HG03354 (cell line): ENCODE data around the gene TMEM250.

ENCODE experiments used
- ATAC-seq: cut with Tn5 transposase; IDR thresholded peaks from one replicate; pipeline ENCODE4 v1.9.1; 2021; ENCODE audit warnings: mild to moderate bottlenecking; ENCODE audit not compliant: unreplicated experiment, poor library complexity, severe bottlenecking

TMEM250 gene

DNA sequence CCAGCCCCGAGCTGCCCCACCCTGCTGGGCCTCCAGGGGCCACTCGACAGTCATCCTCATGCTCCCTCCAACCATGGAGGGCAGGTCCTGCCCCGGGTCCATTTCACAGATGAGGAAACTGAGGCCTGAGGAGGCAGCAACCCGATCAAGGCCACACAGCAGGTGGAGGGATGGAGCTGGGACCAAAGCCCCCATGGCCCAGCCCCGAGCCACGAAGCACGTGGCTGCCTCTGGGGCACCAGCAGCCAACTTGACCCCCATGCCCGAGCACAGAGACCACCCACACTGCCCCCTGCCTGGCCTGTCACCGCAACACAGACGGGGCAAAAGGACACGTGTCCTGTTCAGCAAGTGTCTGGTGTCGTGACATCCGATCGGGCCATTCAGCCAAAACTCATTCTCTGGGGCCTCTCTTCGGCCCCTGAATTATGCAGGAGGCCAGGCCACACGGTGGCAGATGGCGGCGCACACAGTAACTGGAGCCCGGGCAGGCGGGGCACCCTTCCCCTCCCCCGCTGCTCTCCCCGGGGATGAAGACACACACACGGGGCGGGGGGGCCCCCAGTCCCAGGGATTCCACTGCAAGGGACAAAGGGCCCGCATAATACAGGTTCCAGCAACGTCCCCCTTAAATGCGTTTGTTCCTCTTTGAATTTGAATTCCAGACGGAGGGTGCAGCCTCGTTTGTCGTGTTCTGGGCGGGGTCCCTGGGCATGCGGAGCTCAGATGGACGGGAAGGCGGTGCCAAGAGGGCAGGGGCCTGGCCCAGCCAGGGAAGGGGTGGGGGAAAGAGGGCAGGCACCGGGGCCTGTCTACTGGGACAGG, 29.4 kb upstream of the TMEM250 start:
- no peak for ATAC-seq

DNA sequence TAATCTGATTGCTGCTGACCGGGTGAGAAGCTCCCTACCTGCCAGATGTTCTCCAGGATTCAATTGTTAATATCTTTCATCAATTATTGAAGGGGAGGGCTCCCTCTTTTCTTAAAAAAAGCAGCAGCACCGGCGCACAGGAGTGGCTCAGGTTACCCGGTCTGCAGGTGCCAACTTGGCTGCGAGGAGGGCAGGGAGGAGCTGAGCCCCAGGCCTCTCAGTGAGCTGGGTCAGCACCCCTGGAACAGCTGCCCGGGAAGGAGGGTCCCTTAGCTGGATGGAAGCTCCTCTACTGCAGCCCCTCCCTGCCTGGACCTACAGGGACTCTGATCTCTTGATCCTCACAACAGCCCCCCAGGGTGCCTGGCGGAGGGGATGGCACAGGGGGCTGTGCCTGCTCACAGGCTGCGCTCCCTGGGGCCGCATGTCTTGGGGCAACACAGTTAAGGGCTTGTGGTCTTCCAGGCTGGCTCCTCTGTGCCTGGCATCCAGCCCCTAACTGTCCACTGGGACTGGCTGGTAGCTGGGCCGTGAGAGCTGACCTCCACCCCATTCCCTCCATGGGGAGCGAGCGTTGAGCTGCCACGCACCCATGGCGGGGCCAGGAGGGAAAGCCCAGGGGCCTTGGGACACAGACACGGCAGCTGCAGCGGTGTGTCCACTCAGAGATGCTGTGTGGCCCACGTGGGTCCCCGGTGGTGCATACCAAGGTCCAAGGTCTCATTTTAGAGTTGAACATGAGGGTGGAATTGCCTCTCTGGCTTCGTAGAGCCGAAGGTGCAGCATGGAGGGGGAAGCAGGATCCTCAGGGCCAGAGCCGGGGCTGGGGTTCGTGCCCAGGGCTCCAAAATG, 28.6 kb upstream of the TMEM250 start:
- no peak for ATAC-seq

DNA sequence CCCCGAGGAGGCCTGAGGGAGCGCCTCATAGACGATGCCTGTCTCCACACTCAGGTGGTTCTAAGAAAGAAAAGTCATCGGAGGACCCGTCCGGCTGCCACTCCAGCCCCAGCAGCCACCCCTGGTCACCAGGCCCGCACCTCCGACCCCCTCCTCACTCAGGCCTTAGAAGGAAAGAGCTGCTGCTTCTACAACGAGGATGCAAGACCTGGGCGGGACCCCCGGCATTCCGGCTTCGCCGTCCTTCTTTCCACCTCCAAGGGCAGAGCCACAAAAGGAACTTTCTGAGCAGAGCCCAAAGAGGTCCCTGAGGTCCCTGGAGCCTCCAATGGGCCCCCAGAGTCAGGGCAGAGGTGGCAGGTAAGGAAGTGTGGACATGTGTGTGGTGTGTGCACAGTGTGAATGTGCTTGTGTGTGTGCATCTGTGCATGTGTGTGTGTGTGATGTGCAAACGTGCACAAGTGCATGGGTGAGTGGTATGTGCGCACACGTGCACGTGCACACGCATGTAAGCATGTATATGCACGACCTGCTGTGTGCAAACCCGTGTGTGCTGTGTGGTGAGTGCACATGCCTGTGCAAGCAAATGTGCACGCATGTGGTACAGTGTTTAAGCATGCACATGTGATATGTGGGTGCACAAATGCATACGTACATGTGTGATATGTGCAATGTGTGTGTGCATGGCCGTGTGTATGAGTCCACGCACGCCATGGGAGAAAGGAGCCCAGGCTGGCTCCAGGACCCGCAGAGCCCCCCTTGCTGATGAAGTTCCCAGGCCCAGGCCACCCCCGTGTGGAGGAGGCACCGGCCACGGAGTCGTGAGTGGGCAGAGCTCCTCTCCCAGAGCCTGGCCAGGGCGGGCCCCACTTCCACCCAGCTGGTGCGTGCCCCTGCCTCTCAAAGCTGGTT, 27.7 kb upstream of the TMEM250 start:
- no peak for ATAC-seq

DNA sequence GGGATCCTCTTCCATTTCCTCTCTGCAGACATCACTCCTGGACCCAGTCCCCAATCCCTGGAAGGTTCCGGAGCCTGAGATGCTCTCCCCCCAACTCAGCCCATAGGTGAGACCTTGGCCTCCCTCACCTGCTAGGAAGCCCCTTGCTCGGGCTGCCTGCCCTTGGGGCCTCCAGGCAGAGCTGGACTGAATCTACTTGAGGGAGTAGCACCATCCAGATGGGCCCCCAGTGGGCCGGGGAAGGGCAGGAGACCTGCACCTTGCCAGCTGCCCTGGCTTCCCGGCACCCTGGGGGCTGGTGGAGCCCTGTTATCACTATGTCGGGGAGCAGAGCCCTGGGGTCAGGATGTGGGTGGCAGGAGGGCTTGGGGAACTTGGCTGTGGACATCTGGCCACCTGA, 26.9 kb upstream of the TMEM250 start:
- ATAC-seq, result no peak

DNA sequence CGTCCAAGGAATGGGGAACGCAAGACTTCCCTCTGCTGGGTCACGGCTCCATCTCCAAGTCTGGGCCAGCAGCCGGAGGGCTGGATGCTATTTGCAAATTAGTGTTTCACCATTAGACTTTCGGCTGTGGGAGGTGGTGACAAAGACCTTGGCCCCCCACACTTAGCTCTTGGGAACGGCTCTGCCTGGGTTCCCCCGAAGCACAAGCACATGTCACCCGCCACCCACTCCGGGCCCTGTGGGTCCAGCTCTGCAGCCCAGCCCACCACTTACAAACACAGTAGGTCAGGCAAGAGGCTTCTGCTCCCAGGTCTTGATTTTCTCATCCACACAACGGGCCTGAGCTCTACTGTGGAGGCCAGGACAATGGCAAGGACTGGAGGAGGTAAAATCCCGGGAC, 25.8 kb upstream of the TMEM250 start:
- no peak for ATAC-seq

DNA sequence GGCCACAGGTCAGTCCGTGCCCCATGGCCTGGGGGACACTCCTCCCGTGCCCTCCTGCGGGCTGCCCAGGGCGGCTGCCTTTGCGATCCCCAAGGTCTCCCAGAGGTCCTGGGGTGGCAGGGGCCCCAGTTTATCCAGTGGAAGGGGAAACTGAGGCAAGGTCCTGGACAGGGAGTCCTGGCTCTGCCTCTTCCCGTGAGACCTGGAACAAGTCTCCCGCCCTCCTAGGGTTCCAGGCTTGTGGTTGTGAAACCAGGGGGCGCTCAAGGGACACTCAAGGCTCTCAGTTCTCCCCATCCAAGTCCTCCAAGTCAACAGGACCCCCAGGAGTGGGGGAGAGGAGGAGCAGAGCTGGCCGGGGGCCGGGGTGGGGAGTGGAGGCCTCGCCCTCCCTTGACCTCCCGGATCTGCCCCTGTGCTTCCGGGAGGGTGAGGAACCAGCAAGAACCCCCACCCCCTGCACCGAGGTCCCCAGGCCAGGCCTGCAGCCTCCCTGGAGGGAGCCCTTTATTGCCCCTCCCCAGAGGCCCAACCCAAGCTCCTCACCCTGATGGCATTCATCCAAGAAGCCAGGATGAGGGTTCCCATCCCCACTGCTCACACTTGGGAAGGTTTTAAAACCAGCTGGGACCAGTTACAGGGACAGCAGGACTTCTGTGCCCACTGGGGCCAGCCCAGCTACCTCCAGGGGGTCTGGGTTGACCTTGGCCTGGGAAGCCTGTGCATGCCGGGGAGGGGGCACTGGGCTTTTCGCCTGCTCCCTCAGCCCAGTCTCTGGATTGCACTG, 24.7 kb upstream of the TMEM250 start:
- ATAC-seq, result no peak

DNA sequence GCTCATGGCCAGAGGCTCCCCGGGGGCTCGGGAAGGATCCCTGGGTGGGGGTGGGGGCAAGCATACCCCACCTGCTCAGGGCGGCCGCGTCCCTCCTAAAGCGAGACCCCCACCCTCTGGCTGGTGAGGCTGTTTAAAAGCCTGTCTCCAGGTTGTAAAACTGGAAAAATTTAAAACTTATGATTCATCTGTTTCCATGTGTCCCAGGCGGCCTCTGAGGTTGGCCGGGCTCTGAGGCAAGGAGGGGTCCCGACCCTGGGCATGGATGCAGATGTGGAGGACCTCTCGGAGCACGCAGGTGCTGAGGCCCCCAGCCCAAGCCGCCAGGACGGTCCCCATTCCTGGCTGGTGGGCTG, 24.2 kb upstream of the TMEM250 start:
- ATAC-seq, result no peak

DNA sequence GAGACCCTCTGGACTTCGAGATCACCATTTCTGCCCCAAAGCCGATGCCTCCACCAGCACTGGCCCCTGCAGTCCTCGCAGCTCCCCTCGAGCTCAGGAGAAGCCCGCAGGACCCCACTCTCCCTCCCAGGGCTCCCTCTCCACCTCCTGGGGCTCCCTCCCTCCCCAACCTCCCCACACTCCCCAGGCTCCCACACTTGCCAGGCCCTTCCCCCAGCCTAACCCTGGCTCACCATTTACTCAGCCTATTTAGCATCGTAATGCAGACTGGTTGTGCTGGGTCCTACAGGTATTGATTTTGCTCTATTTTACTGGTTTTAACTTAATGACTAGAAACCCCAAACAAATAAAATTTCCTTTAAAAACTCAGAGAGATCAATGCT, 23.7 kb upstream of the TMEM250 start:
- ATAC-seq, result no peak

DNA sequence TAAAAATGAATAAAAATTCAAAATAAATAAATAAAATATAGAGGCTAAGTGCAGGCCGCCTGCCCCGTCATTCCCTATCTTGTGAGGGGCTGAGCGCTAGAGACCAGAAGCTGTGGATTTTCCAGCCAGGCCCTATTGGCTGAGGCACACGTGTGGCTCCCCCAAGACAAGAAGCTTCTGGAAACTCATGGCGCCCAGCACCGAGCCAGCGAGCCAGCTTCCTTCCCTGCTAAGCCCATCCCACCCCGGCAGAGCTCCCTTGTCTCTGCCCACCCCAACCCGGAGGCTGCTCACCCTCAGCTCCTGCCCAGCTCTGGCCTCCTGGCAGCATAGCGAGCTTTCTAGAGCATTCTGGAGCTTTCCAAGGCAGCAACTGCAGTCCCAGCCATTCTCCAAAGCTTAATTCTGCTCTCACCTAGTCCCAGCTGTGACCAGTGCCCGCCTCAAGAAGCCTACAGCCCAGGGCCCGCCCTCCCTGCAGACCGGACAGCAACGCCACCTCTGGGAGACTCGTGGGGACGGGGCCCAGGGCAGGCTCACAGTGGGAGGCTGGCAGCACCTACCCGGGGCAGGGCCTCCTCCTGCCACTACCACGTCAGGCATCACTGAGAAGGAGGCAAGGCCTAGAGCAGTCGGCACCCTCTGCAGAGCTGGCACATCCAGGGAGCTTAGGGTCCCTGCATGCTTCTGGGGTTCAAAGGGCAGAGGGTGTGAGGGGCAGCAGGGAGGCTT, 23.2 kb upstream of the TMEM250 start:
- ATAC-seq, result no peak

DNA sequence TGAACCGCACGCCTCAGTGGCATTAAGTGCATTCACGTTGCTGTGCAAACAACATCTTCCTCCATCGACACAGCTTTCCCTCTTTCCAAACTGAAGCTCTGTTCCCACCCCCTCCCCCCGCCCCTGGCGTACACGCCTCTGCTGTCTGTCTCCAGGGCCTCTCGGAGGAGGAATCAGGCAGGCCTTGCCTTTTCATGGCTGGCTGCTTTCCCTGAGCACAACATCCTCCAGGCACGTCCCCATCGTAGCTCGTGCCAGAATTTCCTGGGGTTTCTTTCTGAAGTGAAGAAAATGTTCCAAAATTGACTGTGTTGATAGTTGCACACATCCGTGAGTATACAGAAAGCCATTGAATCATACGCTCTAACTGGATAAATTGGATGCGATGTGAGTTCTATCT, 22.3 kb upstream of the TMEM250 start:
- ATAC-seq, result no peak

DNA sequence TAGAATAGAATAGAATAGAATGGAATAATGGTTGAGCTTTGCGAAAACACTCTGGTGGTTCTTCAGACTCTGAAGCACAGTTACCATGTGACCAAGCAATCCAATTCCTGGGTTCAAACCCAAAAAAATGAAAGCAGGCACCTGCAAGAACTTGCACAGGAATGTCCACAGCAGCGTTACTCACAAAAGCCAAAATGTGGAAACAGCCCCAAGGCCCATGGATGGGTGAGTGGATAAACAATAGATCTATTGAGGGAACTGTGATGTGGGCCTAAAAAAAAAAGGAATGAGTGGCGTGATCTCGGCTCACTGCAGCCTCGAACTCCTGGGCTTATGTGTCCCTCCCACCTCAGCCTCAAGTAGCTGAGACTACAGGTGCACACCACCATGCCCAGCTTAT, 21.4 kb upstream of the TMEM250 start:
- no peak for ATAC-seq

DNA sequence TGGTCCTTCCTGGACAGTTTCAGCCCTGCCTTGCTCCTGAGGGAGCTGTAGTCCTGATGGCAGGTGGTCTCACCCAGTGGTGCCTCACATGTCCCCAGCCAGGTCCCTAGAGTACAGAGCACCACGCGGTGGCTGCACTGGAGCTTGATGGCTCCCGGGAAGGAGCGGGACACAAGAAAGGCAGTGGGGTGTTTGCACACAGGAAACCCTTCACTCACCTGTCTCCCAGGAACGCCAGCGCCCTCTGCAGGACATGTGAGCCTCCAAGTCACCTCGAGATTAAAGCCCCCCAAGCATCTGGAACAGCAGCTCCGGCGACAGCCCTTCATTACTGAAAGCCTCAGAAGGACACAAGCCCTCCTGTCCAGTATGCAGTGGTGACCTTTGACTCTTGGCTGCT, 19.9 kb upstream of the TMEM250 start:
- ATAC-seq, result no peak

DNA sequence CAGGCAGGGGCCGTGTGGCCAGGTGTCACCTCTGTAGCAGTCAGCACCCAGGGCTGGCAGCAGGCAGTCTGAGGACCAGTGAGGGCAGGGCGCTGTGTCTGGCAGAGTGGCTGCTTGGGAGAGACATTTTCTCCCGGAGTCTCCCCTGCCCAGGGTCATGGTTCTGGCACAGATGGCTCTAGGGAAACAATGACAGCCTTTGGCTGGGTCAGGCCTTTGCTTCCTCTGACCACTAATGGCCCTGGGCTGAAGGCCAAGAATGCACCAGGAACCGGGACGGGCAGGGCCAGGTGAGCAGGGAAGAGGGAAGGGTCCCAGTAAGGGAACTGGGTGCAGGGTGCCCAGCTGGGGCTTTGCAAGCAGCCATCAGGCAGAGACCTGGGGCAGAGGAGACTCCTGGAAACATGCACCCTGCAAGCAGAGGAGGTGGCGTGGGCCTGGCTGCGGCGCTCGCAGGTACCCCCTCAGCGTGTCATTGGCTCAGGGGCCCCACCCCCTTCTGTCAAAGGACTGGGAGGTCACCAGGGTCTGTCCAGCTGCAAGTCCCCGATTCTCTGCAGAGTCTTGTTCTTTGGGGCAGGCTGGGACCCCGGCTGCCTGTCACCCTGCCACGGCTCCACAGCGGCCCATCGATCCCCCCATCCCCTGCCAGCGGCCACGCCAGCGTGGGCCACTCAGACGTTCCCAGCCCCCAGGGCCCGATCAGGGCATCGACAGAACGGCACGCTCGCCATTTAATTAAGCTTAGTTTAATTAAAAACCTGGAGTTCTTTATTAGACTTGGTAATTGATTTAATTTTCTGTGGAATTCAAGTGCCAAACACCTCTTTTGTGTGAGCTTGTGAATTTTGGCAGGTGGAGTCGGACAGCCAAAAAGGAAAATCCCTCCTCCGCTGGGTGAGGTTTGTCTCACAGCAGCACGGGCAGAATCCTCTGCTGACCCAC, 18.9 kb upstream of the TMEM250 start:
- no peak for ATAC-seq

DNA sequence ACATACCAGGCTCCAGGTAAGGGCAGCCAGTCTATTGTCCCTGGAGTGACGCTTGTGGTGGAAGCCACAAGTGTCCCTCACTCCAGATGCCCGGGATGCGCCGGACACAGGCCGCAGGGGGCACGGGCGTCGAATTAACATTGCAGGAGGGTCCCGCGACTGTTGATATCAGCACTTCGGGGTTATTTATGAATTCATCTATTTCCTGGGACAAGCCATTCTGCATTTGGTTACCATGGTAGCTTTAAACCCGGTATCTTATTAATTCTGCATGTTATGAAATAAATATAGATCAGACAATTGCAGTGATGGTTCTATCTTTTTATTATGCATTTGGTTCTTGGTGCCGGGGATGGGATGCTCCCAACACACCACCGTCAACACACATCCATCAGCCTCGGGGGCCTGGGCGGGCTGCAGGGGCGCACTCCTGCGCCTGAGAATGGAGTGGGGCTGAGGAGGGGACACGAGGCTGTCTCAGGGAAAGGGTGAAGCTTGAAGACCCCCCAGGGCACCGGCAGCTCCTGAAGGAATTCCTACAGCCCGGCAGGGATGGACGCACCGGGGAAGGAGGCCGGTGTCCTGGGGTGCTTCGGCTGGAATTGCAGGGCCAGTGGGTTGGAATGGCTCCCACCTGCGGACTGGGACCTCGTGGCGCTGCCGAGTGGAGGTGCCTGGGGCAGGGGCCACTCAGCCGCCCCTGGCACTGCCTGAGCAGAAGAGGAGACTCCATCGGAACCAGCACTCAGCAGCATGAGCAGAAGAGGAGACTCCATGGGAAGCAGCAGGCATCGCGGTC, 17.7 kb upstream of the TMEM250 start:
- ATAC-seq, result no peak

DNA sequence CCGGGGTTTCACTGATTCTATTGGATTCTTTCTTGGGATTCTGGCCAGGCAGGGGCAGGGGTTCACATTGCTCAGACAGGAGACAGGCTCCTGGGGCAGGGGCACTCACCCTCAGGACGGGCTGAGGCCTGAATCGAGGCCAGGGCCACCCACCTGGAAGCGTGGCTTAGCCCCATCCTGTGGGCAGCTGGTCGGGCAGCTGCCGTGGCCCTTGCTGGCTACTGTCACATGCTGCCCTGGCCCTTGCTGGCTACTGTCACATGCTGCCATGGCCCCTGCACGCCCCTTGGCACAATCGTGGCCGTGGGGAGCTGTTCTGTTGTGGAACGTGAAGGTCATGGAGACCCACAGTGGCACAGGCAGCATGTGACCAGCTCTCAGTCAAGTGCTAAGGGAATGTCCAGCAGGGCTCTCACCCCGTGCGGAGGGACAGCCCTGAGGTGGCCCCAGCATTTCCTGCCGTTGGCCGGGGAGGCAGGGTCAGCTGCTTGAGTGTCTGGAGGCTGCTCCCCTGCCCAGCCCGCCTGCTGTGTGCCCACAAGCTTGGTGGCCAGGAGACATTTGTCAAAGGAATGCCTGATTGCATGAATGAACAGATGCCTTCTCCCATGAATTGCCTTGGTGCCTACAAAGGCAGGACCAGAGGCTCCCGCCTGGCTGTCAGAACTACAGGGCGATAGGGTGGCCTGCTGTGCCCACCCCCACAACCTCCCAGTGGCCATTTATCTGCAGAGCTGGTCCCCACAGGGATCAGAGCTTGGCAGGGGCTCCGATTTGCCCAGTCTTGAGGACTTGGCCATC, 16.9 kb upstream of the TMEM250 start:
- no peak for ATAC-seq

DNA sequence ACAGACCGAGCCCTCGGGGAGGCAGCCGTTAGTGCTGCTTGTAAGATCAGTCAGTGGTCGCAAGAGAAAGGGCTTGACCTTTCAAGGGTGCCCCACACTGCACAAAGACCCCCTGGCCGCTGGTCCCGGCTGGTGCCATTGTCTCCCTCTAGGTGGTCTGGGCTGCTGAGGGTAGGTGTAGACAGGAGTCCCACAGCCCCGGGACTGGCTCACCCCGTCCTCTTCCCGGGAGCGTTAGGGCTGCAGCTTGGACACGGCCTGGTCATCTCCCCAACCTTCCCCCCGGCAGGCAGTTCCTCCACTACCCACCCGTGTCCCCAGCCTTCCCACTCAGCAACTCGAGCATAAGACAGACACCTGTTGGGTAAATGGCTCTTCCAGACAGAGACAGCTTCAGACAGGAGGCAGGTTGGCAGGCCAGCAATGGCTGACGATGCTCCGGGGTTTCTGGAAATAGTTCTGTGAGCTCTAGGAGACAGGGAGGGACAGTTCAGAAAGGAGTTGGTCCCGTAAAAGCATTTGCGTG, 15.3 kb upstream of the TMEM250 start:
- ATAC-seq, result no peak
